Measurements from ENCODE around the gene COL4A2.

DNA sequence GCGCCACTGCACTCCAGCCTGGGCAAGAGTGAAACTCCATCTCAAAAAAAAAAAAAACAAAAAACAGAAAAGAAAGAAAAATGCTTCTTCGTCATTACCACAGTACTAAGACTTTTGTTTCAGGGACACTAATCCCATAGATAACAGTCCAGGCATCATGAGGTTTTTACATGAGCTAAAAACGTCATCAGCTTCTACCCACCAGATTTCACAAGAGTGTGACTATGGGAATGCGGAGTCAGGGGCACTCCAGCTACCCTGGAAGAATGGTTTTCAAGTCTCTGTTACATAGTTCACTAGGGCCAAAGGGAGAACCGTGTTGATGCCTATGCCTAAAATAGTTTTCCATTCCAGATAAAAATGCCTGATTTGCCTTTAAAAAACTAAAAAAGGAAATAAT is 221.3 kb downstream of the COL4A2 start:
- TF ChIP-seq, protein P1, sequence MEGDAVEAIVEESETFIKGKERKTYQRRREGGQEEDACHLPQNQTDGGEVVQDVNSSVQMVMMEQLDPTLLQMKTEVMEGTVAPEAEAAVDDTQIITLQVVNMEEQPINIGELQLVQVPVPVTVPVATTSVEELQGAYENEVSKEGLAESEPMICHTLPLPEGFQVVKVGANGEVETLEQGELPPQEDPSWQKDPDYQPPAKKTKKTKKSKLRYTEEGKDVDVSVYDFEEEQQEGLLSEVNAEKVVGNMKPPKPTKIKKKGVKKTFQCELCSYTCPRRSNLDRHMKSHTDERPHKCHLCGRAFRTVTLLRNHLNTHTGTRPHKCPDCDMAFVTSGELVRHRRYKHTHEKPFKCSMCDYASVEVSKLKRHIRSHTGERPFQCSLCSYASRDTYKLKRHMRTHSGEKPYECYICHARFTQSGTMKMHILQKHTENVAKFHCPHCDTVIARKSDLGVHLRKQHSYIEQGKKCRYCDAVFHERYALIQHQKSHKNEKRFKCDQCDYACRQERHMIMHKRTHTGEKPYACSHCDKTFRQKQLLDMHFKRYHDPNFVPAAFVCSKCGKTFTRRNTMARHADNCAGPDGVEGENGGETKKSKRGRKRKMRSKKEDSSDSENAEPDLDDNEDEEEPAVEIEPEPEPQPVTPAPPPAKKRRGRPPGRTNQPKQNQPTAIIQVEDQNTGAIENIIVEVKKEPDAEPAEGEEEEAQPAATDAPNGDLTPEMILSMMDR (conservative IDR thresholded peaks at IDR 0.05; ENCODE audit: low read length), result no peak
- TF ChIP-seq EZH2phosphoT487 (IDR thresholded peaks at IDR 0.05; ENCODE audit: borderline replicate concordance), result no peak
